H7 (cell line): Measurements from ENCODE around the gene STPG3. TPM values are rescaled to one million over a fixed set of nuclear protein-coding genes. Genes with fewer than 3 reads are reported as not detected.

Source experiments
- DNase-seq: peaks from one replicate; pipeline ENCODE4 v3.0.0; 2012
- H3K27me3 ChIP-seq: 2 replicates; pipeline ENCODE4 v1.6.0; 2011; ENCODE audit warnings: mild to moderate bottlenecking, low read length; ENCODE audit not compliant: control insufficient read depth, insufficient read depth
- H3K36me3 ChIP-seq: replicated peaks from 2 replicates; pipeline ENCODE4 v1.5.1; 2011; ENCODE audit warnings: low read length; ENCODE audit not compliant: control insufficient read depth, insufficient read depth
- H3K4me3 ChIP-seq: 2 replicates; pipeline ENCODE4 v1.5.1; 2011; ENCODE audit warnings: low read depth, mild to moderate bottlenecking, control low read depth, low read length, moderate library complexity; ENCODE audit not compliant: insufficient read depth
- total RNA-seq: library from RNA; depleted of rRNA; stranded (reverse); fragments of >200 nt; shearing (Covaris generic); gene quantifications from 2 replicates; pipeline ENCODE4 v1.2.3, GENCODE V29; 2014

Gene STPG3
- total RNA-seq, 1 experiment from 2014 or later: not detected

- DNase-seq: peak; percentile 81
- Histone ChIP-seq H3K27me3 (no peaks in the 10 kb centered on the region), H3K36me3 (peaks cover 15% of the 10 kb centered on the region), H3K4me3 (peak overlapping the region; percentile 3; the same call in 1 of the 2 replicates)
Observed at GRCh38 chr9:137243626-137244485, 7.2 kb upstream of the STPG3 start.

GRCh38 chr9:137244486-137245449 lies 6.3 kb upstream of the STPG3 start:
- 0 out of 2 replicates have a peak overlapping the region, but pooled peaks have one; percentile 3 for H3K4me3 ChIP-seq
- no peaks in the 10 kb centered on the region for H3K27me3 ChIP-seq
- H3K36me3 ChIP-seq: peaks cover 15% of the 10 kb centered on the region
- DNase-seq: peak; percentile 87

GRCh38 chr9:137245450-137246421 lies 5.3 kb upstream of the STPG3 start:
- Histone ChIP-seq H3K4me3 (no peak overlapping the region), H3K27me3 (no peaks in the 10 kb centered on the region), H3K36me3 (peaks cover 15% of the 10 kb centered on the region)
- DNase-seq: peak; percentile 62

- no peaks in the 10 kb centered on the region for H3K27me3 ChIP-seq
- no peak for DNase-seq
- H3K4me3 ChIP-seq: no peak overlapping the region
- H3K36me3 ChIP-seq: peaks cover 10% of the 10 kb centered on the region
Observed at GRCh38 chr9:137247135-137247915, 3.8 kb upstream of the STPG3 start.

GRCh38 chr9:137247916-137248175 lies 3.2 kb upstream of the STPG3 start:
- no peaks in the 10 kb centered on the region for H3K27me3 ChIP-seq
- peaks cover 5% of the 10 kb centered on the region for H3K36me3 ChIP-seq
- no peak overlapping the region for H3K4me3 ChIP-seq
- DNase-seq: no peak

- peaks cover 2% of the 10 kb centered on the region for H3K27me3 ChIP-seq
- H3K36me3 ChIP-seq: no peaks in the 10 kb centered on the region
- H3K4me3 ChIP-seq: no peak overlapping the region
- DNase-seq: peak; percentile 70
Observed at GRCh38 chr9:137250329-137251193, 525 bp upstream of the STPG3 start.

GRCh38 chr9:137251490-137252268 lies 593 bp downstream of the STPG3 start:
- H3K36me3 ChIP-seq: peaks cover 7% of the 10 kb centered on the region

GRCh38 chr9:137252555-137253506 lies 1.7 kb downstream of the STPG3 start:
- no peak overlapping the region for H3K4me3 ChIP-seq
- H3K27me3 ChIP-seq: peaks cover 2% of the 10 kb centered on the region
- DNase-seq: peak; percentile 91
- peaks cover 11% of the 10 kb centered on the region for H3K36me3 ChIP-seq

More at GRCh38 chr9:137251490-137252268, 593 bp downstream of the STPG3 start:
- Histone ChIP-seq H3K4me3 (no peak overlapping the region), H3K27me3 (peaks cover 2% of the 10 kb centered on the region)
- DNase-seq: peak; percentile 66

- Histone ChIP-seq H3K27me3 (peaks cover 2% of the 10 kb centered on the region), H3K4me3 (peak overlapping the region; percentile 97), H3K36me3 (peaks cover 13% of the 10 kb centered on the region)
- DNase-seq: peak; percentile 69
Observed at GRCh38 chr9:137253717-137254623, 2.9 kb downstream of the STPG3 start.

- H3K27me3 ChIP-seq: peaks cover 2% of the 10 kb centered on the region
Observed at GRCh38 chr9:137254624-137255447, 3.8 kb downstream of the STPG3 start, which contains the start of gene NELFB. Gene NELFB, plus strand, starts transcription at chr9:137255327.

More at GRCh38 chr9:137254624-137255447, 3.8 kb downstream of the STPG3 start, which contains the start of gene NELFB:
- peak; percentile 100 for DNase-seq
- peak within 1 kb of the TSS; percentile 97 for H3K4me3 ChIP-seq
- H3K36me3 ChIP-seq: peaks cover 17% of the 10 kb centered on the region
